Adrenal gland (tissue), 12 donors: ENCODE data around the gene BRD7. TPM values are rescaled to one million over a fixed set of nuclear protein-coding genes. Genes with fewer than 3 reads are reported as not detected.

Source experiments
- DNase-seq, 7 donors: peaks; one replicate each; pipeline ENCODE4 v3.0.0-alpha.2; 2019 to 2020
- H3K27ac ChIP-seq, 5 donors: fragments of 200-600 bp; sonication (generic) in 4 of 5; 1 replicate in 3 of 5; 2 replicates in 2 of 5; pipeline versions ENCODE4 v1.5.1 to v1.8.0; 2016 to 2020; ENCODE audit warnings: mild to moderate bottlenecking in 1 of 5
- H3K27me3 ChIP-seq: fragments of 200-600 bp; 2 replicates; pipeline ENCODE4 v1.8.0; 2021
- H3K36me3 ChIP-seq, 2 donors: fragments of 200-600 bp; replicated peaks in 1 of 2; 1 replicate in 1 of 2; 2 replicates in 1 of 2; pipeline versions ENCODE4 v1.5.1 to v1.8.0; 2018 to 2022
- H3K4me1 ChIP-seq, 2 donors: fragments of 200-600 bp; replicated peaks in 1 of 2; 1 replicate in 1 of 2; 2 replicates in 1 of 2; pipeline versions ENCODE4 v1.5.1 to v1.8.0; 2018 to 2021
- H3K4me3 ChIP-seq, 4 donors: fragments of 200-600 bp; sonication (generic) in 3 of 4; one replicate each; pipeline ENCODE4 v1.5.1; 2016 to 2018
- H3K9me3 ChIP-seq, 3 donors: fragments of 200-600 bp; sonication (generic) in 1 of 3; replicated peaks in 1 of 3; 1 replicate in 2 of 3; 2 replicates in 1 of 3; pipeline versions ENCODE4 v1.5.1 to v1.8.0; 2016 to 2021
- POLR2A ChIP-seq, 2 donors: fragments of 450-650 bp; IDR thresholded peaks; one replicate each; pipeline ENCODE4 v1.6.1; 2017; ENCODE audit warnings: antibody characterized with exemption in 2 of 2, mild to moderate bottlenecking in 2 of 2, moderate library complexity in 1 of 2
- whole genome bisulfite sequencing, 4 donors: extraction: QIAGEN DNeasy Blood & Tissue Kit in 2 of 4; methylation state at CpG; one replicate each; pipeline versions ENCODE4 v1.1.5 to v1.1.7; 2013 to 2017; 5-methylcytosine and 5-hydroxymethylcytosine counted together
- intact Hi-C, 2 donors: fragments of 100-400 bp; cut with DNase I; formaldehyde crosslinking; loops; one replicate each; pipeline versions ENCODE4 v1.14.1 to v1.15.0; 2022 to 2023
- polyA plus RNA-seq, 3 donors: library from polyadenylated mRNA; stranded (reverse); fragments of 200-250 nt in 2 of 3; fragments of 350-450 nt in 1 of 3; fragmentation: Illumina TruSeq in 1 of 3; extraction: RNeasy Lipid Tissue Mini Kit (QIAGEN cat#74804) in 1 of 3; gene quantifications; one replicate each; pipeline ENCODE4 v1.2.3, GENCODE V29; 2013 to 2014
- total RNA-seq, 9 donors: library from RNA; depleted of rRNA in 4 of 9; stranded (reverse); fragments of >200 nt in 4 of 9; fragments of 120-200 nt in 1 of 9; fragmentation: NEBNext Ultra II Directional in 1 of 9; extraction: Animal tissue kit (Norgen Biotek cat#: 25700) in 1 of 9; gene quantifications; one replicate each; pipeline versions ENCODE4 v1.1.0 to v1.2.4, GENCODE V29; 2013 to 2023
- TF ChIP-seq, protein P1 (sequence below), 6 experiments: fragments of 450-650 bp in 4 of 6; fragments of 200-600 bp in 2 of 6; sonication (generic) in 1 of 6; IDR thresholded peaks; 1 replicate in 5 of 6; 2 replicates in 1 of 6; pipeline versions ENCODE4 v1.5.1 to v1.8.0; 2016 to 2021; ENCODE audit warnings: antibody characterized with exemption in 6 of 6, mild to moderate bottlenecking in 2 of 6, moderate library complexity in 1 of 6
- donor health status: healthy with polysubstance abuse.
- donor health status: Bipolar disorder and iron deficiency.
- donor health status: DM: yes; HTN: yes; CAD: no.
- donor health status: DM: no; HTN: no; CAD: no.
- donor health status: DM: no; HTN: no; CAD: no.
- donor health status: DM: yes; HTN: yes; CAD: no.

BRD7 gene
- total and polyA plus RNA-seq, 12 donors, result 37.2 to 117 (median 58.7) TPM

GRCh38 chr16:50335196-50335958 lies 33.4 kb downstream of the BRD7 start:
- TF ChIP-seq POLR2A (IDR thresholded peaks at IDR 0.05), result no peak
- TF ChIP-seq, protein P1, sequence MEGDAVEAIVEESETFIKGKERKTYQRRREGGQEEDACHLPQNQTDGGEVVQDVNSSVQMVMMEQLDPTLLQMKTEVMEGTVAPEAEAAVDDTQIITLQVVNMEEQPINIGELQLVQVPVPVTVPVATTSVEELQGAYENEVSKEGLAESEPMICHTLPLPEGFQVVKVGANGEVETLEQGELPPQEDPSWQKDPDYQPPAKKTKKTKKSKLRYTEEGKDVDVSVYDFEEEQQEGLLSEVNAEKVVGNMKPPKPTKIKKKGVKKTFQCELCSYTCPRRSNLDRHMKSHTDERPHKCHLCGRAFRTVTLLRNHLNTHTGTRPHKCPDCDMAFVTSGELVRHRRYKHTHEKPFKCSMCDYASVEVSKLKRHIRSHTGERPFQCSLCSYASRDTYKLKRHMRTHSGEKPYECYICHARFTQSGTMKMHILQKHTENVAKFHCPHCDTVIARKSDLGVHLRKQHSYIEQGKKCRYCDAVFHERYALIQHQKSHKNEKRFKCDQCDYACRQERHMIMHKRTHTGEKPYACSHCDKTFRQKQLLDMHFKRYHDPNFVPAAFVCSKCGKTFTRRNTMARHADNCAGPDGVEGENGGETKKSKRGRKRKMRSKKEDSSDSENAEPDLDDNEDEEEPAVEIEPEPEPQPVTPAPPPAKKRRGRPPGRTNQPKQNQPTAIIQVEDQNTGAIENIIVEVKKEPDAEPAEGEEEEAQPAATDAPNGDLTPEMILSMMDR (IDR thresholded peaks at IDR 0.05), result no peak
- peaks cover 0 to 28% of the 10 kb centered on the region in 2 donors for H3K36me3 ChIP-seq

DNA sequence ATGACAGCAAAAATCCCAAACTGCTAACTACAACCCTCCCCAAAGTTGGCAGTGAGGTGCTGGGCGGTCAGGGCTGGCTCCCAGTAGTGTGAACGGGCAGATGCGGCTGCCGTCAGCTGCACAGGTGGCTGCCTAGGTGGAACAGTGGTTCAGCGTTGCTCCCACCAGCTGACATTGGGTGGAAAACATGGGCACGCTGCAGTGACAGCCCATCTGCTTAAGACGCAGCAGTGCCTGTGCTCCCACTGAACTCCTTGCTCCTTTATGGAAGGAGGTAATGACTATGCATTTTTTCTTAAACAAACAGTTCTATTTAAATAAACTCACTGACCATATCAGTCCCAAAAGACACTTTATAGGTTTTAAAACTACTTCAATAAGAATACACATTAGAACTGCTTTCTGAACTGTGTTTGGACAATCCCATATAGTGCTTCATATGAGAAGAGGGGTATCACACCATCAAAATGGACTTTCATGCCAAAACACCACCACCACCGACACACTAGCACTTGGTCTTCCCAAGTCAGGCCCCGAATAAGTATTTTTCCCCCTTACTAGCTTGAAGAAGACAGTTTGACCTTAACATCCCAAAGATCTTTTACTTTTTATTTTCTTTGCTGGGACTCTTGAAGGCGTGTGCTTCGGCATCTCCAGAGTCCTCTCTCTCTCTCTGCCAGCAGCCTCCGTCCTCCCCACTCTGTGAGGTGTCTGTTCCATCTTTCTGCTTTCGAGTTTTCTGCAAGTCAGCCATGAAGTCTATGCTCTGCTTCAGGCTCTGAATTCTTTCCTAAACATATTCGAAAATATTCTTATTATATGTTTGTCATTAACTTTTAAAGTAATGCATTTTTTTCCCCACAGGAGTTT lies 34.4 kb downstream of the BRD7 start:
- no peaks in the 10 kb centered on the region for H3K27me3 ChIP-seq
- H3K36me3 ChIP-seq, result peaks cover 0 to 24% of the 10 kb centered on the region in 2 donors
- no peaks in the 10 kb centered on the region for H3K9me3 ChIP-seq
- no peak overlapping the region for H3K4me3 ChIP-seq
- 90 to 98% (median 94%) methylated on average over 14 of the region's 14 CpGs for whole genome bisulfite sequencing, 4 donors
- TF ChIP-seq, protein P1 (IDR thresholded peaks at IDR 0.05), result no peak
- no peak for TF ChIP-seq POLR2A (IDR thresholded peaks at IDR 0.05)
- intact Hi-C loops, result no loop called here
- no peak overlapping the region for H3K27ac ChIP-seq
- no peaks in the 10 kb centered on the region for H3K4me1 ChIP-seq
- DNase-seq, result no peak

More at GRCh38 chr16:50335196-50335958, 33.4 kb downstream of the BRD7 start:
- no peak for DNase-seq
- Histone ChIP-seq H3K27ac (no peak overlapping the region), H3K27me3 (no peaks in the 10 kb centered on the region), H3K9me3 (no peaks in the 10 kb centered on the region), H3K4me3 (no peak overlapping the region), H3K4me1 (no peaks in the 10 kb centered on the region)
- intact Hi-C loops, result no loop called here
- WGBS, 4 donors, result 81 to 91% (median 87%) methylated on average over 8 of the region's 8 CpGs

GRCh38 chr16:50332599-50332998 lies 36.2 kb downstream of the BRD7 start:
- no peaks in the 10 kb centered on the region for H3K4me1 ChIP-seq

DNA sequence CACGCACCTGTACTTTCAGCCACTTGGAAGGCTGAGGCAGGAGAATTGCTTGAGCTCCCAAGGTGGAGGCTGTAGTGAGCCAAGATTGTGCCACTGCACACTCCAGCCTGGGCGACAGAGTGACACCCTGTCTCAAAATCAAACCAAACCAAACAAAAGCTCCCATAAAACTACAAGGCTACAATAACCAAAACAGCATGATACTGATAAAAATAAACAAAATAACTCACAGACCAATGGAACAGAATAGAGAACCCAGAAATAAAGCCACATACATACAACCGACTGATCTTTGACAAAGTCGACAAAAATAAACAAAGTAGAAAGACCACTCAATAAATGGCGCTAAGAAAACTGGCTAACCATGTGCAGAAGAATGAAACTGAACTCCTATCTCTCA lies 37.2 kb downstream of the BRD7 start:
- Histone ChIP-seq H3K27ac (no peak overlapping the region), H3K9me3 (no peaks in the 10 kb centered on the region), H3K4me3 (no peak overlapping the region), H3K36me3 (peaks cover 0 to 30% of the 10 kb centered on the region in 2 donors), H3K4me1 (no peaks in the 10 kb centered on the region), H3K27me3 (no peaks in the 10 kb centered on the region)
- TF ChIP-seq, protein P1 (IDR thresholded peaks at IDR 0.05), result no peak
- TF ChIP-seq POLR2A (IDR thresholded peaks at IDR 0.05), result no peak
- DNase-seq, result no peak
- WGBS, 4 donors, result 76 to 98% (median 91%) methylated on average over 5 of the region's 5 CpGs
- intact Hi-C loops, result no loop called here

More at GRCh38 chr16:50332599-50332998, 36.2 kb downstream of the BRD7 start:
- Histone ChIP-seq H3K4me3 (no peak overlapping the region), H3K36me3 (peaks cover 0 to 30% of the 10 kb centered on the region in 2 donors), H3K27ac (no peak overlapping the region), H3K9me3 (no peaks in the 10 kb centered on the region), H3K27me3 (no peaks in the 10 kb centered on the region)
- TF ChIP-seq, protein P1 (IDR thresholded peaks at IDR 0.05), result no peak
- TF ChIP-seq POLR2A (IDR thresholded peaks at IDR 0.05), result no peak
- no peak for DNase-seq
- 93 to 100% (median 98%) methylated on average over 3 of the region's 3 CpGs for WGBS, 4 donors
- intact Hi-C loops, result no loop called here
